ENCODE data around the gene ARL6IP4.

GRCh38 chr12:123027726-123028445 lies 47.4 kb downstream of the ARL6IP4 start:
- TF ChIP-seq CTCF (IDR thresholded peaks at IDR 0.05): no peak
- TF ChIP-seq EP300 (IDR thresholded peaks at IDR 0.05): no peak
